Lung microvascular endothelial cell (primary cell): ENCODE data around the gene ZC2HC1B. TPM values are rescaled to one million over a fixed set of nuclear protein-coding genes. Genes with fewer than 3 reads are reported as not detected.

Experiments used
- DNase-seq, 2 donors: peaks; one replicate each; pipeline versions ENCODE4 v3.0.0 to v3.0.0-alpha.2; 2010; ENCODE audit warnings: low read depth in 2 of 2
- total RNA-seq: library from RNA; depleted of rRNA; stranded (reverse); fragments of >200 nt; gene quantifications from 2 replicates; pipeline ENCODE4 v1.2.1, GENCODE V29; 2014

The ZC2HC1B gene
- total RNA-seq, 1 donor from 2014 or later: not detected

- DNase-seq: peak; percentile 18 to 34
Observed at GRCh38 chr6:143961886-143962878, 97.9 kb downstream of the ZC2HC1B start.

DNA sequence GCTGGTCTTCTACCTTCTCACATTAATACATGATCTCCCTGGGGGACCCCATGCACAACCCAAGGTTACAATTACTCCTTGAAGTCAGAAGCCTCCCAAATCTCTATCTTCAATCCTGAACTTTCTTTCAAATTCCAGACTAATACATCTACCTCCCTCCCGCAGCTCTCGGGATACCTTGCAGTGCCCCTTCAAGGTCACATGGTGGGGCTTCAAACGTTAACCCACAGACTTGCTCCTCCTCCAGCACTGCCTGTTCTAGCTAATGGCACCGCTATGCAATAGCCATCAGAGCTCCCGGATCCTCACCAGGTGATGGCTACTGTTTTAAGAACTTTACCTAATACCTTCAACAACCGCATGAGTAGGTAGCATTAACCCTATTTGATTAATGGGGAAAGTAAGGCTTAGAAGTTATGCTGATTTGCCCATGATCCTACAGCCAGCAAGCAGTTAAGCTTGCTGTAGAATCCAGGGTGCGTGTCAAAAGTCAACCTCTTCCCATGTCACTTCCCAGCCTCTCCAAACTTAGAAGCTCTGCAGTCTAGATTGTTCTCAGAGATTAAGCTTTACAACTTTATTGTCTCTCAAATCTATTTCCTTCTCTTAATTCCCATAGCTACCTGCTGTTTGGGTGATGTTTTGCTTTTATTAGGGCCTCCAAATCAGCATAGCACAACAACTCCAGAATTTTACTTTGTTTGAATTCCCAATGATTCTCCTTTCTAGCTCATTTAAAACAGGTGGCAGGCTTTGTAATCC, 99.1 kb downstream of the ZC2HC1B start:
- DNase-seq: no peak

DNA sequence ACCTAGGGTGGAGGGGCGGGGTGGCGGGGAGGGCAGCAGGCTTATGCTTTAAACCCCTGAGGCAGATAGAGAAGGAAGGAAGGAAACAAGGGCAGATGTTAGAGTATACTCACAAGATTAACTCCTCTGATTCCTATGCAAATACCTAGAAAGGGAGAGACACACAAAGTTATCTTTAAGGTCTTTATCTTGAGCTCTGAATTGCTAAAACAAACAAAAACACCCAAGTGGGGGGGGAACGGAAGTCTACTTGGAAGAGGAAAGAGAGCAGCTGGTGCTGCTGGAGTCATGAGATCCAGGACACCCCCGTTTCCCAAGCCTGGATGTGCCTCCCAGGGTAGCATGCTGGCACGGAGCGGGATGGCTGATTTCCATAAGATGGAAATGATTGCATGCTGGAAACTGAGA, 100.4 kb downstream of the ZC2HC1B start:
- DNase-seq: peak in 1 of 2 donors; percentile 5

DNA sequence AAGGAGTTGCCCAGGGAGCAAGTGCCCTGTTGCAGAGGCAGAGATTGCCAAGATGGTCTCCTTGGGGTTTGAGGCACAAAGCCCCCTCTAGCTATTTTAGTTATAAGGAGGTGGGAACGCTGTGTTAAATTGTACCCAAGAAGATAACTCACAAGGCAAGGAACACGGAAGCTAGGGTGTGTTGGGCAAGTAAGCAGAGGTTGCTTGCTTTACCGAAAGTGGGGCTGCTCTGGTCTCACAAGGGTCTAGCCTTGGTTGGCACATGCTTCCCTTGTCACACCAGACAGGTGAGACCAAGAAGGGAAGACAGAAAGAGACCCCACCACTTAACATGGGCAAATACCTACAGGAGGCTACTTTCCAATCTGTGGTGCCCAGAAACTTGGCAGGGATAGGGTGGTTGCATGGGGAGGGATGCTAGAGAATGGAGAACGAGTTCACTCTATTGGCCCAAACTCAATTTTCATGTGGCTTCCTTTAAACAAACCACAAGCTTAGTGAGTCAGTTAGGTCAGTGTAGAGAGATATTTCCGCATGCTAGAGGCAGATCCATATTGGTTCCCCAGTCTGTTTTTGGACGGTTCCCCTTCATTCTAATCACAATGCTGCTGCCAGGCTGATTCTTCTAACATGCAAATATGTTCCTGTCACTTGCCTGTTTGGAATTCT, 101.4 kb downstream of the ZC2HC1B start:
- peak in 1 of 2 donors; percentile 16 for DNase-seq

- no peak for DNase-seq
Observed at GRCh38 chr6:143966312-143966711, 102.0 kb downstream of the ZC2HC1B start.

GRCh38 chr6:143967706-143968376, 103.6 kb downstream of the ZC2HC1B start:
- peak in 1 of 2 donors; percentile 1 for DNase-seq

GRCh38 chr6:143969077-143969476, 104.8 kb downstream of the ZC2HC1B start:
- no peak for DNase-seq

DNA sequence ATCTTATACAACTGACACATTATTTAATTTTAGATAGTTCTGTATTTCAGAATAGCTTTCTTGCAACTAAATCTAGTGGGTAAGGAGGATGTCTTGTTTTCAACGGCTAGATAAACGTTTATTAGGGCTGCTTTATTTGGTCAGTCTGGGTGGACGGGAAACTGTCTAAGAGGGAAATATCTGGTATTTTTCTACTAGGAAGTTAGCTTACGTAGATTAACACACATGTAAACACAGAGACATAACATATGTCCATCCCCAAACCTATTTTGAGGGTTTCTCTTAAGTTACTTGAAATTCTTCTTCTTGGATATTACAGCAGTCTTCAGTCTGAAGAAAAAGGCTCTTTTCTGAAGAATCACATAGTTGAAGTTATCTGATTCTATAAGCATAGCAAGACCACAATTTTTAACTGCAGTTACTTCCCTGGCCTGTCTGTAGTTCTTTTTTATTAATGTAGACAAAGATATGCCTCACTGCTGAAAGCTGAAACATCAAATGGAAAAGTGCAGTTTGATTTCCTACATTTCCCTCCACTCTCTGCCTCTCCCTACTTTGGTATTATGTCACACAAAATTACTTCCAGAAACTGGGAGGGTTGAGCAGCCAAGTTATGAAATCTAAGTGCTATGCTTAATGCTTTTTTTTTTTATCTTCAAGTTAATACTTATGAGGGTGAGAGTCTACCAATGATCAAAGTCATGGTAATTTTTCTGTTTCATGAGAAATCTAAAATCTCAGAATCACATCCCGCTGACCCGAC, 106.4 kb downstream of the ZC2HC1B start:
- no peak for DNase-seq

DNA sequence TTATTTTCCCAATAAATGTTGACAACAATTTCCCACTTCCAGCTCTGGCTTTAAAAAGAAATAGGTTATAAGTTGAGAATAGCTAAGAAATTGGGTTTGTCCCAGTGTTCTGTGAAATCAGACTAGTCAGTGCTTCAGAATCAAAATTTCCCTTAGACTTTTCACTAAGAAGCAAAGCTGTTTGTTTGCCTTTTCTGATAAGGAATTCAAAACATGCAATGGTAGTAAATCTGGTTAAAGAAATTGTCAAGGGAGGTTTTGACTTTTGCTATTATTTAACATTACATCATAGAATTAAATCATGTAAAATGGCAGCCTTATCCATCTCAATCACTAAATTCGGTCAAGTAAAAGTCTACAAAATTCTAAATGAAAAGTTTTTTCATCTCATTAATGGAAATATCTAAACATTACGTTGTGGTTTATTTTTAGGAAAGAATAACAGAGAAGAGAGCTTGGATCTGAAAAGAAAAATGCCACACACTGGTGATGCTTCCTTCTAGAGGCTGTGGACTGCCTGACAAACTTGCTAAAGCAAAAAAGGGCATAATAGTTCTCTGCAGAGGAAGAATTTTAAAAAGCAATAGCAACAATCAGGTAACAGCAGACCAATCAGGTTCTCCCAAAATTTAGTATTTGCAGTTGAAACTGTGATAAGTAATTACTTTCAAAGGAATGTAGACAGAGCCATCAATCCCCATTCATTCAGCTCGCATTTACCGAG, 107.4 kb downstream of the ZC2HC1B start:
- DNase-seq: no peak

DNA sequence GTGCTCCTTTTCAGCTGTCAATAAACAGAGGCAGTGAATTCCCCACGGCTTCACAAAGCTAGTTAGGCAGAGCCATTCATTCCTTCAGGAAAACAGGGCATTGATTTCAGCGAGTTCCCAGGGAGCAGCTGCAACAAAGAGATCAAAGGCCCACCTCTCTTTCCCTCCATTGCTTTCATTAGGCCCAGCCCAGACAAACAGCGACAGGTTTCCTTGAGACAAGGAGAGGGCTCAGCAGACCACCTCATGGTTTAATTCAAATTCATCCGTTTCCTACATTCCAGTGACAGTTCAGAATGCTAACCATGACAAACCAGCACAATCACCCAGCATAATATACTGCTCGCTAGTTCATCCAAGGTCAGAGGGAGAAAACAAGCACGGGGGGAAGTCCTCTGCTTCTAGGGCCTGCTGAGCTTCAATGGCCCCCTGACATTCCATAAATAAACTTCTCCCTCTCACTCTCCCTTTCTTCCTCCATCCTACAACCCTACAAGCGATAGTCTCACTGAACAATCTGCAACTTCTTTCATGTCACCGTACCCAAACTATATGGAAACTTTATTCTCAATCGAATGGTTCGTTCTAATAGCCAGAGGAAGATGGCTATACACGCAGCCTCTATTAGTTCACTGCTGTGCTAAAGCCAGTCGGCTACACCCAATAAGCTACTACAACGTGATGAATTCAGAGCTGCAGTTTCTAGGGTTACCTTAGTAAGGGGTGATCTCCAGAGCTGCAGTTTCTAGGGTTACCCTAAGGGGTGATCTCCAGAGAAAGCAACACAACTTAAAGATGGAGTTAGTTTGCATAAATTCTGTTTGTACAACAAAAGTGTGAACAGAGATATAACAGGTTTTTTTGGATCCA, 109.1 kb downstream of the ZC2HC1B start:
- DNase-seq: no peak

DNA sequence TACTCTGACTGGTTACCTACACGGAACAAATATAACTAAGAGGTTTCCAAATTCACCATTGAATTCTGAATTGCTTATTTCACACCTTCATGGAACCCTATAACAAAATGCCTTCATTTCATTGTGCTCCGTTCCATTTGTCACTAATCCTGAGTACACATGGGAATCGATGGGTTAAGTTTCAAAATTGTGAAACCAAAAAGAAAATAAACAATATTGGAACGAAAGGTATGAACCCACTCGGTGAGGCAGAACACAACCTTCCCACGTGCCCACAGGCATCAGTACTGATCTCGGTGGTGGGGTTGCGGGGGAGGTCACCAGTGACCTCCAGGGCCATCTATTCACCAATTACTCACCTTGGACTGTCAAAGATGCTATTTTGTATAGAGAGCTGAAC, 109.8 kb downstream of the ZC2HC1B start:
- DNase-seq: no peak

- no peak for DNase-seq
Observed at GRCh38 chr6:143976806-143977349, 112.6 kb downstream of the ZC2HC1B start.

- no peak for DNase-seq
Observed at GRCh38 chr6:143980921-143981320, 116.6 kb downstream of the ZC2HC1B start.

GRCh38 chr6:143982968-143983367, 118.7 kb downstream of the ZC2HC1B start:
- no peak for DNase-seq

- DNase-seq: no peak
Observed at GRCh38 chr6:143984666-143985065, 120.4 kb downstream of the ZC2HC1B start.

GRCh38 chr6:143986463-143987065, 122.3 kb downstream of the ZC2HC1B start:
- no peak for DNase-seq
